Activated CD8-positive, alpha-beta memory T cell treated with anti-CD3 and anti-CD28 coated beads for 36 hours (primary cell): ENCODE measurements around the gene MCTP2. TPM values are rescaled to one million over a fixed set of nuclear protein-coding genes. Genes with fewer than 3 reads are reported as not detected.

Experiments used
- CTCF ChIA-PET: fragments of 350-600 bp; sonication (Branson Sonifier 250); formaldehyde crosslinking; loops from one replicate; lab custom pipeline; 2021; ENCODE audit warnings: antibody characterized with exemption; lab: Charles Lee
- POLR2A ChIA-PET: fragments of 350-600 bp; sonication (Branson Sonifier 250); formaldehyde crosslinking; loops from one replicate; lab custom pipeline; 2021; ENCODE audit warnings: antibody characterized with exemption; lab: Charles Lee
- total RNA-seq, 2 experiments: library from RNA; stranded (reverse); gene quantifications; one replicate each; pipeline ENCODE4 v1.2.3, GENCODE V29; 2021

Gene MCTP2
- total RNA-seq, 2 experiments from 2014 or later = 19.9 to 23.4 TPM

- CTCF ChIA-PET = interaction anchor here (1.3 to 8.5 kb wide), 6 partner anchors 16 to 158 kb away, joined by 4 to 87 read pairs (median 6); no protein-coding TSS in a partner anchor
- POLR2A ChIA-PET = interaction anchor here (1.2 kb wide), 1 partner anchor 17 kb away, joined by 4 read pairs; no protein-coding TSS in a partner anchor
These were observed 91.7 kb downstream of the MCTP2 start for GRCh38 chr15:94323076-94323475.

DNA sequence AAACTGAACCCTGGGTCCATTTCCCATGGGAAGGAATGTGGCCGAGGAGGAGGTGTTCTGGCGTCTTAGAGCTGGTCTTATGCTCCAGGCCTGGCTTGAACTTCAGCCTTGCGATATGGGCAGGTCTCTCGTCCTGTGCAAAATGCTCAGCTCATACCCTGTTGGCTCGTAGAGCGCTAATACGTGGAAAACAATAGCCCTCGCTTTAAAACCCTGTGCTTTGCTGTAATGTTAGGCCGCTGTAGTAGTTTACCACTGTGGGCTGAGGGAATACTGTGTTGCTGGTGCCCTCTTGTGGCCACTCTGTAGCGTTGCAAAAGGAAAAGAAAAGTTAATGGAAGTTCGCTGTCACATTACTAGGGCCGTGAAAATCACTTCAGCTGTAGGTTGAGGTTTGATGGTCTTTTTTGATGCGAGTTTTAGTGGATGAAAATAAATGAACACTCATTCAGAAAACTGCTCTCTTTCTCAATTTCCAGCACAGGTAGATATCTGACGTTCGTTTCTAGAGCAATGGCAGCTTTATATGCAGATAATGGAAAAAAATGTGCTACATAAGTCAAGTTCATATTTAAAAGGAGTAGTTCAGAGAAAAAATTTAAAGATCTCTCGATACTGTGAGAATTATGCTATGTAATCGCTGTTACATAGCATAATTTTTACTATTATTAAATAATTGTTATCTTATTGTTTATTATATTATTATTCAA, 92.9 kb downstream of the MCTP2 start:
- ChIA-PET CTCF (interaction anchor here (0.8 to 8.5 kb wide), 14 partner anchors 17 to 169 kb away, joined by 3 to 87 read pairs (median 5); partner anchors contain the start of gene MCTP2), POLR2A (interaction anchor here (1.2 kb wide), 1 partner anchor 18 kb away, joined by 4 read pairs; no protein-coding TSS in a partner anchor)

GRCh38 chr15:94324835-94325767, 93.7 kb downstream of the MCTP2 start:
- CTCF ChIA-PET = interaction anchor here (0.7 to 8.5 kb wide), 12 partner anchors 18 to 335 kb away, joined by 3 to 87 read pairs (median 4); partner anchors contain the start of gene MCTP2
- POLR2A ChIA-PET = no interaction called here

- ChIA-PET CTCF (interaction anchor here (0.6 to 8.5 kb wide), 2 partner anchors 71 to 162 kb away, joined by 3 to 87 read pairs; no protein-coding TSS in a partner anchor), POLR2A (no interaction called here)
These were observed 96.1 kb downstream of the MCTP2 start for GRCh38 chr15:94327356-94327936.

GRCh38 chr15:94331731-94332130, 100.4 kb downstream of the MCTP2 start:
- ChIA-PET POLR2A (no interaction called here), CTCF (interaction anchor here (2.2 kb wide), 1 partner anchor 167 kb away, joined by 8 read pairs; no protein-coding TSS in a partner anchor)

GRCh38 chr15:94335616-94336015, 104.3 kb downstream of the MCTP2 start:
- ChIA-PET POLR2A (no interaction called here), CTCF (no interaction called here)

DNA sequence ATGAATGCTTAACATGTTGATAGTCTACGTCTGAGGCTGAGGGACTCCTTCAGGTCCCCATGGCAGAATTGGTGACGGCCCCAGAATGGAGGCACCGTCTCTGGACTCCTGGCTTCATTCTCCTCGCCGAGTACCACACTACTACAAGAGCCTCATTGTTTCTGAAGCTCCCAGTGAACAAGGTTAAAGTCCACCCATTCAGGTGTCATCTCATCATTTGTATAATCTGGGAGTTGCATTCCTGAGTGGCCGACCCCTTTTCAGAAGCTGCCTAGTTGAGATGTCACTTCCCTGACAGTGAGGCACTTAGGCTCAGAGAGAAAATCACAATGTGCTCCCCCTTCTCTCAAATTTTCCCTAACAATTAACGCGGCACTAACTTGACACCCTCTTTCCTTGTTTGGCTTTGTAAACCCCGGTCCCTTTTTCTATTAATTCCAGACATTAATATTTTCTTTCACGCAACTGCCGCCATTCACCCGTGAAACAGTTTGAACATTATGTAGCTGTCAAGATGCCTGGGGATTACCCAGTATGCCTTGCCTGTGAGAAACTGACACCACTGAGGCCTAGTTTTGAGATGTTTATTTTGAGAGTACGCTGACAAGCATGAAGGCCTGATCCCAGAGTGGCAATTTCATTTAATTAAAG, 105.6 kb downstream of the MCTP2 start:
- CTCF ChIA-PET = no interaction called here
- POLR2A ChIA-PET = no interaction called here

DNA sequence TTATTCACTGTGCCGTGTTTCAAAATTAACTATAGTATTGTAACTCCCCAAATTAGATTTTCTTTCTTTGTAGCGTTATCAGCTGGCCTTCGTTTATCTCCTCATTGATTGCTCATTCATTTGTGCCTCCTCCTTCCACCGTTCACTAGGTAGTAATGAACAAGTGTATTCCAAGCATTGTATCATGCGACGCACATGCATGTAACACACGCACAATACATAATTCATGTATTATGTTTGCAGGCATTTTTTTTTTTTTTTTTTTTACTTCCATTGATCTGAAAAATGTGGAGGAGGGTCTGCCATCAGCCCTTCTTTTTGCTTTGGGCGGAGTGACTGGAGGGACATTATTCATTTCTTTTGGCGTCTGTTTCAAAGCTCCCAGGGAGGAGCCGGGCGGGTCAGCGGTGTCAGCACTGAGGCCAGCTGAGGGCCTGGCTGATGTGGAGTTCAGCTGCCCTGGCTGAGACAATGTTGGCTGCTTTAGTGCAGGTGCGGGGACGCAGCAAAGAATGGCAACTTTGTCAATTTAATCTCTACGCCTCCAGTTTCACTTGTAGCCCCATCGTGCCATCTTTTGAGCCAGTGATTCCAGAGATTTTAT, 107.0 kb downstream of the MCTP2 start:
- ChIA-PET POLR2A (no interaction called here), CTCF (interaction anchor here (0.7 kb wide), 1 partner anchor 60 kb away, joined by 3 read pairs; no protein-coding TSS in a partner anchor)

- ChIA-PET POLR2A (no interaction called here), CTCF (no interaction called here)
These were observed 114.9 kb downstream of the MCTP2 start for GRCh38 chr15:94346282-94346681.

- CTCF ChIA-PET = no interaction called here
These were observed 116.7 kb downstream of the MCTP2 start for GRCh38 chr15:94348084-94348483.

DNA sequence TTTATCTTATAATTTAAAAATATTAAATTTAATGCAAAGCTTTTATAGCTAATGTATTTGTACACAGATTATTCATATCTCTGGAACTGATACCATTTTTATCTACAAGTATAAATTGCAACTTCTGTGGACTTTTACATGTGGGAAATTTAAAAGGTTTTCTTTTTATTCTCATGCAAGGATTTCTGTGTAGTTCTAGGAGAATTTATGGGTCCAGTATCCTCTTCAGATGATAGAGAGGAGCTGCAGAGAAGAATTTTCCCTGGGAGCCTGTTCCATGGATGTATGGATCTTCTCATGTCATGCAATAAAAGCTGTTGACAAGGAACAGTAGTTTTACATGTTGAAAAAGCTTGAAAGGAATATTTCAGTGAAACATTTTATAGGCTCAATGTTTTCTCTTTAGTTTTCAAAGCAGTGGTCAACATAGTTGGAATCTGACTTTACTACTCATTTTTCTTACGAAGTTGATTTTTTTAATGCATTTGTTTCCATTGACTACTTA, 119.7 kb downstream of the MCTP2 start:
- ChIA-PET POLR2A (no interaction called here), CTCF (no interaction called here)

More at GRCh38 chr15:94348084-94348483, 116.7 kb downstream of the MCTP2 start:
- POLR2A ChIA-PET = no interaction called here

- ChIA-PET POLR2A (no interaction called here), CTCF (interaction anchor here (1.4 kb wide), 1 partner anchor 28 kb away, joined by 3 read pairs; no protein-coding TSS in a partner anchor)
These were observed 121.5 kb downstream of the MCTP2 start for GRCh38 chr15:94352636-94353487.

GRCh38 chr15:94353488-94353820, 122.1 kb downstream of the MCTP2 start:
- ChIA-PET CTCF (interaction anchor here (1.4 kb wide), 1 partner anchor 28 kb away, joined by 3 read pairs; no protein-coding TSS in a partner anchor), POLR2A (no interaction called here)

GRCh38 chr15:94354655-94355054, 123.3 kb downstream of the MCTP2 start:
- POLR2A ChIA-PET = no interaction called here
- CTCF ChIA-PET = no interaction called here

GRCh38 chr15:94359716-94360115, 128.4 kb downstream of the MCTP2 start:
- ChIA-PET POLR2A (no interaction called here), CTCF (no interaction called here)

DNA sequence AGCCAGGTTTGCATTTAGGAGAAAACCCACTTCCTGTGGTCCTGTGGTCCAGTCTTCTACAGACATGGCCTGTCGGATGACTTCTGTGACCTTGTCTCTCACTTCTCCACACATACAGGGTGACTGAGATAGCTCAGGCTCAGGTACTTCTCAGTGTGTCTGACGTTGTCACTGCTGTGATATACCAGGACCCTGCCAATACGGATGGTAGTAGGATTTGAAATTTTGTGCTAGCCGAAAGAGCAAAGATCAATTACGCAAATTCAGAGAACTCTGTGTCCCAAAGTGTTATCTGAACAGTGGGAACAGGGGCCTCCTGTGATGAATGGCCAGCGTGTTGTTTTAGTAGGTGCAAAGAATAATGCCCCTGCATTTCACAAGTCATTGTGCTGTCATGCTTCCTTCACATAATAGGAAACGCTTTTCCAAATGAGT, 128.9 kb downstream of the MCTP2 start:
- ChIA-PET CTCF (interaction anchor here (0.7 to 1.3 kb wide), 2 partner anchors 23 to 196 kb away, joined by 3 to 5 read pairs; no protein-coding TSS in a partner anchor), POLR2A (no interaction called here)

DNA sequence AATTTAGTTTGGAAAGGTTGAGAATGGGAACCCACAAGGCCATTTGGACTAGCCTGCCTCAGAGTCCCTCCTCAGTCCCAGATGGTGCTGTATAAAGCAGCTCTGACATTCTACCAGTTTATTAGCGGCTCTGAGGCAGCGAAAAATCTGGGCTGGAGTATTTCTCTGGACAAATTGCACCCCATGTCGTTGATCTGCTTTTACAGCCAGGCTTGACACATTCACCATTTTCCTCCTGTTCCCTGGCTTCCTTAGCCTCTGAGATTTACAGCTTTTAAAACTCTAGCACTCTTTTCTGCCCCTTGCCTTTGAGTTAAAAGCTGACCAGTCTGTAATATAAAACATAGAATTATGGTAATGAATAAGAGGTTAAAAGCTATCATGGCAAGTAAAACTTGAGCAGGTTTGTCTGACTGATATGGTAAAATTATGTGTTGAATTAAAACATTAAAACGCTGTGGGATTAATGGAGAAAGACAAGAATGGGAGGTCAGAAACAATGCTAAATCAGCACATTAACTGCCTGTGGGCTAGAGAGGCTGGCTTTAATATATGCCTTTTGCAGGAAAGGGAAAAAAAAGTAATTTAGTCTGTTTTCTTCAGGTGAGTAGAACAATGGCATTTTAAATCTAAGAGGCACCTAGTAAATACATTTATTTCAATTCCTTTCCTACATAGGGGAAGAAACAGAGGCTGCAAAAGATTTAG, 131.2 kb downstream of the MCTP2 start:
- CTCF ChIA-PET = no interaction called here
- POLR2A ChIA-PET = no interaction called here
